Upper lobe of right lung (tissue), 1 donor: ENCODE data around the gene GPR155. TPM values are rescaled to one million over a fixed set of nuclear protein-coding genes. Genes with fewer than 3 reads are reported as not detected.
"Not testable (repeated sequence)": the region's sequence is repeated elsewhere in the genome, so short reads cannot be mapped to it uniquely, and the experiment has no call there.

ENCODE experiments used
- ATAC-seq: fragments of 200-7000 bp; cut with Tn5 transposase; one replicate; pipeline ENCODE4 v1.9.1; 2020; ENCODE audit warnings: mild to moderate bottlenecking, moderate library complexity
- DNase-seq: peaks from one replicate; pipeline ENCODE4 v3.0.0-alpha.2; 2020
- H3K27ac ChIP-seq: fragments of 200-600 bp; one replicate; pipeline ENCODE4 v1.8.0; 2022
- H3K27me3 ChIP-seq: fragments of 200-600 bp; one replicate; pipeline ENCODE4 v1.8.0; 2022; ENCODE audit warnings: mild to moderate bottlenecking
- H3K36me3 ChIP-seq: fragments of 200-600 bp; one replicate; pipeline ENCODE4 v1.8.0; 2022
- H3K4me1 ChIP-seq: fragments of 200-600 bp; one replicate; pipeline ENCODE4 v1.8.0; 2022
- H3K4me3 ChIP-seq: fragments of 200-600 bp; one replicate; pipeline ENCODE4 v1.8.0; 2022; ENCODE audit warnings: mild to moderate bottlenecking
- H3K9me3 ChIP-seq: fragments of 200-600 bp; one replicate; pipeline ENCODE4 v1.8.0; 2022
- CTCF ChIP-seq: fragments of 200-600 bp; IDR thresholded peaks from one replicate; pipeline ENCODE4 v1.8.0; 2022; ENCODE audit warnings: antibody characterized with exemption
- intact Hi-C: fragments of 100-400 bp; cut with DNase I; formaldehyde crosslinking; loops from one replicate; pipeline ENCODE4 v1.11.0; 2022
- total RNA-seq: library from RNA; stranded (reverse); fragmentation: NEBNext Ultra II Directional; extraction: Animal tissue kit (Norgen Biotek cat#: 25700); gene quantifications from one replicate; pipeline ENCODE4 v1.2.1, GENCODE V29; 2021
- donor health status: DM: no; HTN: yes; CAD: no; lungs with severe emphysema.

Gene GPR155
- total RNA-seq, 1 donor from 2014 or later, result 6.3 TPM

GRCh38 chr2:174487820-174488162 lies 962 bp upstream of the GPR155 start:
- Histone ChIP-seq H3K27ac (peak overlapping the region; percentile 78), H3K4me3 (peak overlapping the region; percentile 89), H3K36me3 (no peaks in the 10 kb centered on the region), H3K9me3 (no peaks in the 10 kb centered on the region), H3K4me1 (no peaks in the 10 kb centered on the region), H3K27me3 (no peaks in the 10 kb centered on the region)
- TF ChIP-seq CTCF, result no peak
- intact Hi-C loops, result no loop called here
- DNase-seq, result no peak
- ATAC-seq, result no peak

GRCh38 chr2:174487108-174487819 lies 435 bp upstream of the GPR155 start:
- DNase-seq (peak; percentile 100), ATAC-seq (peak; percentile 100)
- intact Hi-C loops, result no loop called here
- H3K27me3 ChIP-seq, result no peaks in the 10 kb centered on the region
- H3K36me3 ChIP-seq, result no peaks in the 10 kb centered on the region
- H3K4me3 ChIP-seq, result peak overlapping the region; percentile 89
- no peaks in the 10 kb centered on the region for H3K4me1 ChIP-seq
- peak overlapping the region; percentile 78 for H3K27ac ChIP-seq
- no peaks in the 10 kb centered on the region for H3K9me3 ChIP-seq
- no peak for TF ChIP-seq CTCF

- ATAC-seq, result peak; percentile 1
- H3K27ac ChIP-seq, result peak overlapping the region; percentile 61
- H3K36me3 ChIP-seq, result no peaks in the 10 kb centered on the region
- no peaks in the 10 kb centered on the region for H3K4me1 ChIP-seq
- H3K4me3 ChIP-seq, result peak overlapping the region; percentile 89
- TF ChIP-seq CTCF, result no peak
- no peaks in the 10 kb centered on the region for H3K9me3 ChIP-seq
- H3K27me3 ChIP-seq, result no peaks in the 10 kb centered on the region
- intact Hi-C loops, result no loop called here
- DNase-seq, result no peak
Measured at GRCh38 chr2:174485788-174486562, 854 bp downstream of the GPR155 start.

GRCh38 chr2:174485045-174485444 lies 1.8 kb downstream of the GPR155 start:
- intact Hi-C loops, H3K4me3 ChIP-seq, H3K9me3 ChIP-seq, DNase-seq, H3K27me3 ChIP-seq, H3K27ac ChIP-seq, H3K36me3 ChIP-seq, H3K4me1 ChIP-seq, ATAC-seq: not testable (repeated sequence)

- no peak for ATAC-seq
- Histone ChIP-seq H3K27me3 (no peaks in the 10 kb centered on the region), H3K9me3 (no peaks in the 10 kb centered on the region), H3K4me1 (no peaks in the 10 kb centered on the region), H3K36me3 (no peaks in the 10 kb centered on the region), H3K4me3 (no peak overlapping the region), H3K27ac (no peak overlapping the region)
- intact Hi-C loops, result no loop called here
- no peak for TF ChIP-seq CTCF
- DNase-seq, result no peak
Measured at GRCh38 chr2:174484573-174484972, 2.3 kb downstream of the GPR155 start.

- H3K9me3 ChIP-seq, result no peaks in the 10 kb centered on the region
- no peak for ATAC-seq
- H3K4me3 ChIP-seq, result no peak overlapping the region
- H3K36me3 ChIP-seq, result no peaks in the 10 kb centered on the region
- no peaks in the 10 kb centered on the region for H3K27me3 ChIP-seq
- no peak for TF ChIP-seq CTCF
- DNase-seq, result no peak
- intact Hi-C loops, result no loop called here
- no peak overlapping the region for H3K27ac ChIP-seq
- H3K4me1 ChIP-seq, result no peaks in the 10 kb centered on the region
Measured at GRCh38 chr2:174482854-174483253, 4.0 kb downstream of the GPR155 start.
